ENCODE data around the gene RXFP4.

The RXFP4 gene

DNA sequence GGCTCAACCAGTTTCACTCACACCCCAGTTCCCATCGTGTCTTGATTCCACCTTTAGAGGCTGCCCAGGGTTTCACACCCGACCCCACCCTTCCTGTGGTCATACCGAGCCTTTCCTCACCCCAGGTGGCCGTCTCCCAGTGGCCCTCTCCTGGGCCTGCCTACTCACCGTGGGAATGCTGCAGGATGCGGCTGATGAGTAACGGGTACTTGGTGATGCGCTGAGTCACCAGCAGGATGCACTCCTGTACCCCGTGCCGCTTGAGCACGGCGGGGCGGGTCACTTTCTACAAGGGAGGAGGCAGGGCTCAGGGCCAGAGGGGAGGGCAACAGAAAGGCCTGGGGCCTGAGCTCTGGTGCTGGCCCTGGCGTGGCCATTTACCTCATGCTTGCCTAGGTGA is 20.5 kb downstream of the RXFP4 start:
- no peak for DNase-seq

DNA sequence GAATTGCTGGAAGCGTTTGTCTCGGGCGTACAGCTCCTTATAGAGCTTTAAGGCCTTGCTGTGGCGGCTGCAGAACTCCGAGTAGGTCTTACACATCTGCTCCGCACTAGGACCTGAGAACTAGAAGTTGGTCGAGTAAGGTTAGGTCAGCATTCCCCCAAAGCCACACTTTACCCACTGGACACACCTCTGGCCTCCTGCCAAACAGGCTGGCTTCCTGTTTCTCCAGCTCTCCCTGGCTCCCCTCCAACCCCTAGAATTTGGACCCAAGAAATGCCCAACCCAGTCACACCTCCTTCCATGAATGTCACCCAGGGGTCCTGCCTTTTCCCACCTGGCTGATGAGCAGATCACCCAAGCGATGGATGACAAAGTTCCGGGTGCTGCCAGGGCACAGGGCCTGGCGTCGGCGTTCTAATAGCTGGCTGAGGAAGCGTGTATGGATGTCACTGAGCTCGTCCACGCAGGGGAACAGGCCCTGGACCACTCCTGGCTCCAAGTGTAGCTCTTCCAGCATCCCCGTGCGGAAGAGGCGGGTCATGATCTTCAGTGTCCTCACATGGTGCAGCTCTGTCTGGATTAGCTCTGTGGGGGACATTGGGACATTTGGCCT is 21.3 kb downstream of the RXFP4 start:
- no peak for DNase-seq

DNA sequence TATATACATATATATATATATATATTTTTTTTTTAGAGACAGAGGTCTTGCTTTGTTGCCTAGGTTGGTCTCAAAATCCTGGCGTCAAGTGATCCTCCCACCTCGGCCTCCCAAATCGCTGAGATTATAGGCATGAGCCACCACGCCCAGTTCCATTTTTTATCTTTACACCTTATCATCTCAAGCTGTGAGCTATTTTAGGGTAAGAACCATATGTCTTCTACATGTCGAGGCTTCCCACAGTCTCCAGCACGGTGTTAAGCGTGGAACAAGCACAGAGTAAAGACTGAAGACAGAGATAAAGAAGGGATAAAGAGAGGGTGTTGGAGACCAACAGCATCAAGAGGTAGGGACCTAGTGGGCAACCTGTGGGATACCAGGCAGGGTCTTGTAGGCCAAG is 22.8 kb downstream of the RXFP4 start:
- DNase-seq: no peak

DNA sequence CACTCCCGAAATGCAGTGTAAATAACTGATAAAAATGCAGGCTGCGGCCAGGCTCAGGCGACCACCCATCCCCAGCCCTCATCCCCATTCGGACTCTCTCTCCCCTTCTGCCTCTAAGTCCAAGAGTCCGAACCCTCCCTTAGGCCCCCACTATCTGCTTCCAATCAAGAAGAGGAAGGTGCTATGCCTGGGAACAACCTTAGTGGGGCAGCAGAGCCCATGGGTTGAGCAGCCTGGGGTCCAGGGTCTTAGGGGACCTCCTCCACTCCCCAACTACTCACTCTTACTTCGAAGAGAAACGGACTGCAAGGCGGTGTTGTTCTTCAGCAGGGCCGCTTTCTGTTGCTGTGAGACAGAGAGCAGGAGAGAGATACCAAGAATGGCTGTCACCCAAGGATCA is 24.7 kb downstream of the RXFP4 start:
- DNase-seq: peak in 1 of 2 experiments; percentile 19

DNA sequence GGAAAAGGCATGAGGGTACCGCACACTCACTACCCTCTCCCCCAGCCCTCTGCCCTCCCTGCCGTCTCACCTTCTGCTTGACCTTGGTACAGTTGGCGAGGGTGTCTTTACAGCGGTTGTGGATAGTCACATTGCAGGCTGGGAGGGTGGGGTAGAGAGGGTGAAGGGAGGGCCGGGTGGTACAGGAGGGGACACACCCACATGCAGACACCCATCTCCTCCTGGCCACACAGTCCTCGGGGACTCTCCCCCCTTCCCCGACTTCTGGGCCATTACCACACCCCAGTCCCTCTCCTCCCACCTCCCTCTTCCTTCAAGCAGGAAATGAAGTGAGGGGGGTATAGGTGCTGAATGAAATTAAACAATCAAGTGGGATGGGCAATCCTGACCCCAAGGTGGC is 25.3 kb downstream of the RXFP4 start:
- DNase-seq: no peak

DNA sequence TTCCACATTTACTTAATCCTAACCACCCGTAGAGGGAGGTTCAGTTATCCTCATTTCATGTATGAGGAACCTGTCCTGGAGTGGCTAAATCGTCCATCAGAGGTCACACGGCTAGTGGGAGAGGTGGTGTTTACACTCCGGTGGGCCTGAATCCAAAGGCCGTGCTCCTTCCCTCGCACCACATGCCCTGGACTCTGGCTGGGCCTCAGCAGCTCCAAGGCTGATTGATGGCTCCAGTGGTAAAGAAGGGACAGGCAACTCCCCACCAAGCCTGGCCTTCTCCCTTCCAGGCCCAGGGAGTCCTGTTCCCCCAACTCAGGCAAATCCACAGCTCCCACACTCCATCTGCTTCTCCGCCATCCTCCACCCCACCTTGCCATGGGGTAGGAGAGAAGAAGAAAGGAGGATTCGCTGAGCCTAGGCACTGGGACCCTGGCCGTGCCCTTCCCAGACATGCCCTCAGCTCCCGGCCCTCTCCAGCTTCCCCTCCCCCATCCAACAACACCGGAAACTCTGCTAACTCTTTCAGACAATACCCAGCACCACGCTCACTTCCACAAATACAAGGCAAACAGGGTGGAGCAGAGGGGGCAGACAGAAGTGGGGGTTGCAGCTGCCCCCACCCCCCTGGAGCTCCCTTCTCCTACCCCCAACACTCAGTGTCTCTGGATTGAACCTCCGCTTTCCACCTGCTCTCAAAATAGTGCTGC is 26.1 kb downstream of the RXFP4 start:
- DNase-seq: no peak

DNA sequence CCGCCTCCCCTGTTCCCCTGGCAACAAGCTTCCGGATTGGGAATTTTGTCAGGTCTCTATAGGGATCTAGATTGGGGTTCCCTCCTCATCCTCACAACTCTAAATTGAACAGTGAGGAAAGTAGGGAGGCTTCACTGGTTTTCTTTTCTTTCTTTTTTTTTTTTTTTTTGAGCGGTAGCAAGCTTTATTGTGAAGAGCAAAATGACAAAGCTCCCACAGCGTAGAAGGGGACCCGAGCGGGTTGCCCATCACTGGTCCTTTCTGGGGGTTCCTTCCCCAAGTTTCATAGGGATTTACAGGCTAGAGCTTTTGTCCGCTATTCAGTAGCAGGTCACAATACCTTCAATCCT is 26.6 kb downstream of the RXFP4 start:
- DNase-seq: no peak

DNA sequence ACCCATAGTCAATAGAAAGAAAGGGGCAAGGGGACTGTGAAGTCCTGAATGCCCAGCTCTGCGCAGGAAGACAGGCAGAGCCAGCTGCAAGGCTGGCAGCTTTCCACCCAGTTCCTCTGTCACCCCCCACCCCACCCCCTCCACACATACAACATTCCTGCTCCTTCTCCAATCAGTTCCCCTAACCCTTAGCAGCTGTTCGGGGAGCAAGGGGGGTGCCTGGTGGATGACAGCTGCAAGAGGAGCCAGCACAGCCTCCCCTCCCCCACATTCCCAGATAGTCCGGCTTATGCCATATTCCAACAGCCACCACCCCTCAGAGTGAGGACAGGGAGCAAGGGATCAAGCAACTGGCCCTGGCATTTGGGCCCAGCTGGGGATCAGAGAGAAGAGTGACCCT is 27.2 kb downstream of the RXFP4 start:
- peak; percentile 94 to 95 for DNase-seq

DNA sequence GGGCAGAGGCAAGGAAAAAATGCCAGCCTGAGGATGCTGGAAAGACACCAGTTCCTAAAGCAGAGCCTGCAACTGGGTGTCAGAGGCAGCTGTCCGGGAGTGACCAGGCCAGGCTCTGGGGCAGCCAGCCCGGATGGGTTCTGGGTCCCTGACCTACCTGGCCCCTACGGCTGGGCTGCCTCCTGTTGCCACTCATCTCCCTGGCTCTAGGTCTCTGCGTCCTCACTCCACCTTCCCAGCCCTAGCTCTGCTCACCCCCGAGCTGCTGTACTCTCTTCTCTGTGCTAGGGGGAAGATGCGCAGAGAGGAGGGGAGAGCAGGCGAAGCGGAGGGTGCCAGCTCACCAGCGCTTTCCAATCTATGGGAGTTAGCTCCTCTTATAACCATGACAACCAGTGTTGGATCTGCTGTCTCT is 27.9 kb downstream of the RXFP4 start:
- DNase-seq: peak in 1 of 2 experiments; percentile 26

DNA sequence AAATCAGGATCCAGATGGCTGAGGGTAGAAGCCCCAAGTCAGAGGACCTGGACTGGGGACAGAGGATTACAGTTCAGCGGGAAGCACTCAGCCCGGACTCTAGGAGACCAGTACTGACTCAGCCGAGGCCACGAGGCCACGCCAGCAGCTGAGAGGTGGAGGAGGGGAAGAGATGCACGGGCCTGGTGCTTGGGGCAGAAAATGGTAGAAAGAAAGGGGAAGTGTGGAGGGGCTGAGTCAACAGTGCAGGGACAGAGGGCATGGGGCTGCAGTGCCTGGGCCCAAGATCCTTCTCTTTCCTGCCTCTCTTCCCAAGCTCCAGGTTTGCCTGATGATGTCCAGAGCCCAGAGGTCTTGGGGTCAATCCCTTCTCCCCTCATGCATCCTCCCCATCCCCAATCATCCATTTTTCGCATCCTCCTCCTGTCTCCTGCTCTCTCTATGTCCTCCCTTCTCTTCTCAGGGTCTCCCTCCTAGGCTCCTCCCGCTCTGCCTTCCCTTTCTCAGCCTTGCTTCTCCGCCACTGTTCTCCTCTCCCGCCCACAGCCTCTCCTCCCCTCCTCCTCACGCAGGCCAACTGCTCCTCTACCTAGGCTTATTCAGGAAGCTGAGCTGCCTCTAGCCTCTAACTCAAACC is 29.2 kb downstream of the RXFP4 start:
- peak; percentile 59 to 71 for DNase-seq

DNA sequence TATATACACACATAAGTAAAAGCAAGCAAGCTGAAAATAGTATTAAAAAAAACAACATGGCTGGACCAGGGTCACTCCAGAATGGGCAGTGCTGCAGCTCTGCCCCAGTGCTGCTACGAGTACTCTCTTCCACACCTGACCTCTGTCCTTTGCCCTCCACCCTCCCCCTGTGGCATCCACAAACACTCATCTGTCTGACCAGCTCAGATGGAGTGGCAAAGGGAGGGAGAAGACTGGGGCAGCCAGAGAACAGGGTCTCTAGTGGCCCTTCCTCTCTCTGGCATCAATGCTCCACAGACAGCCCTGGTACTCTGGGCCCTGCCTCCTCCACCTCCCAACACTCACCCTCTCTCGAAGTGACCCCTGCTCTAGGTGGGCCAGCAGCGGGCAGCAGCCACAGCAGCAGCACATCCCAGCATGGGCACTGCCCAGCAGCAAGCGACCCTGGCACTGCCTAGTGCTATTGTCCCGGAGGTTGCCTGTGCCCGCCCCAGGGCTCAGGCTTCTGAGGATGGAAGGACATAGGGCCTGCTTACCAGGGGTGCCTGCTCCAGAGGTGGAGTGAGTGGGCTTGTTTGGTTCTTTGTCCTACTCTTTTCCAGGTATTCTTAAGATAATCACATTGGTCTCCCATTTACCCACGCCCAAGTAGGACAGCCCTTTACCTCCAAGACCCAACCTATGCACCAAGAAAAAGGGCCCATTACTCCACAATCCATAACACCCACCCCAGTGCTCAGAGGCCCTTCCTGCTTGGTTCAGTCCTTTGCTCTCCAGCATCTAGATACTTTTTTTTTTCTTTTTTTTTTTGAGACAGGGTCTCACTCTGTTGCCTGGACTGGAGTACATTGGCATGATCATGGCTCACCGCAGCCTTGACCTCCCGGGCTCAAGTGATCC is 30.7 kb downstream of the RXFP4 start:
- no peak for DNase-seq

DNA sequence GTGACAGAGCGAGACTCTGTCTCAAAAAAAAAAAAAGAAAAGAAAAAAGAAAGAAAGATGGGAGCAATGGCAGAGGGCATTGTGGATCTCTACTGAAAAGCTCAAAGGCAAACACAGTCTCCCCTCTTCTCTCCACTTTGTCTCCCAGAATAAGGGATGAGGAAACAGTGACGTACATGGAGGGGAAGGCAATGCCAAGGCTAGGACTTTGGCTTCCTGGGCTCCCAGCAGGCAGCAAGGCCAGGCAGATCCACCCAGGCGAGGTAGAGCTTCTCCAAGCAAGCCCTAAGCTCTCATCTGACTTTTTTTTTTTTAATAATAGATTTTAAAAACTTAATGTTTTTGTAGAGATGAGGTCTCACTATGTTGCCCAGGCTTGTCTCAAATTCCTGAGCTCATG is 32.3 kb downstream of the RXFP4 start:
- no peak for DNase-seq

DNA sequence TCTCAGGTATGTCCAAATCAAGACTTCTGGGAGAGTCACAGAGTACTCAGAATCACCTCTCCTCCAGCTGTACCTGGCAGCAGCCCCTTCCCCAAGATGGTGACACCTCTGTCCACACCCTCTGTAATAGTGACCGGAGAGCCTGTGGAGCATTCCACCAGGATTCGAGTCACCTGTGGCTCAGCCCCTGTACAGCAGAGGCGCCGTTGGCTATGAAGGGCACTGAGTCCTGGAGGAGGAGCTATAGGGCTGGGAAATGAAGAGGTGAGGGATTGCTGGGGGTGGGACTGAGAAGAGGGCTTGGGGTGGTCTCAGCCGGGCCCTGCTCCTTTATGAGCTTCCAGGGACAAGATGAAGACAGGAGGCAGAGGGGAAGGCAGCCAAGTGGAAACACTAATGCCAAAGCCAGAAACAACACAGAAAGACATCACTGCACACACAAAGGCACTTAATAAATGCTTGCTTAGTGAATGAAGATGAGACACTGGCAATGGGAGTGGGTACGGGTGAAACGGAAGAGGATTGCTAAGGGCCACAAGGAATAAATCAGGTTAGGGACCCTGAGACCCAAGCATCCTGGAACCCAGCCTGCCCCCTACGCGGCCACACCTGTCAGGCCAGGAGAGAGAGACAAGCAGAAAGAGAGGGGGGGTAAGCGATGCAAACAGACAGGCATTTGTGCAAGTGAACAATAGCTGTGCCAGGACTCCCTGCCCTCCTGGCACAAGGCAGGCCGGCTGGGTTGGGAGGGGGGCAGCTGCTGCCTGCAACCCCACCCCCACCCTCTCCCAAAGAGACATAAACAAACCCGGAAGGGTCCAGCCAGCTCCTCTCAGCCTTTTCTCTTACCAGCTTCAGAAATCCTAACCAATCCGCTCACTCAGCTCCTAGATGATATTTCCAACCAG is 33.0 kb downstream of the RXFP4 start:
- DNase-seq: peak; percentile 18 to 42

DNA sequence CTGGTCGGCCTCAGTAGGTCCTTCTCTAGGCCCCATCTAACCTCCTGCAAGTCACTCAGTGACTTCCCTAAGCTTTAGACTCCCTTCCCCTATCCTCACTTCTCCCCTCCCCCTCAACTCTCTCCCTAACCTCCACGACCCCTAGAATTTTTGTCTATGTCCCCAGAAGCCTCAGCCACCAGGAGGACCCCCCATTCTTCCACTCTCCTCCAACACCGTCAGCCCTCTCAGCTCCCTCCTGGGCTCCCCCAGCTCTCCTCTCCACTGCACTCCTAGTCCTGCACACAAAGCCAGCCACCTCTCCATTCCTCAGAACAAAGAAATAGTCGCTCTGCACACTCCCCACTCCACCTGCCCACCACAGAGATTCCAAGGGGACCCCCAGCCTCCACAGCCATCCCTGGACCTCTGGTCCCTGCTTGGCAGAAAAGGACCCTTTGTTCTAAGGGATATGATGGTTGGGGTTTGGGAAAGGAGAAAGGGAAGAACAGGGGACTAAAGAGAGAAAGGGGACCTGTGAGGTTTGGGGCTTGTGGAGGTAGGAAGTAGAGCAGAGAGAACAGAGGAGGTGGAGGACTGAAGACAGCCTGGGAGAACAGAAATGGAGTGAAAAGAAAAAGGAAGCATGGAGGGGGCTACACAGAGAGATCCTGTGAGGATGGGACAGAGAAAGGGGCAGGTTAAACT is 34.1 kb downstream of the RXFP4 start:
- DNase-seq: peak in 1 of 2 experiments; percentile 27

DNA sequence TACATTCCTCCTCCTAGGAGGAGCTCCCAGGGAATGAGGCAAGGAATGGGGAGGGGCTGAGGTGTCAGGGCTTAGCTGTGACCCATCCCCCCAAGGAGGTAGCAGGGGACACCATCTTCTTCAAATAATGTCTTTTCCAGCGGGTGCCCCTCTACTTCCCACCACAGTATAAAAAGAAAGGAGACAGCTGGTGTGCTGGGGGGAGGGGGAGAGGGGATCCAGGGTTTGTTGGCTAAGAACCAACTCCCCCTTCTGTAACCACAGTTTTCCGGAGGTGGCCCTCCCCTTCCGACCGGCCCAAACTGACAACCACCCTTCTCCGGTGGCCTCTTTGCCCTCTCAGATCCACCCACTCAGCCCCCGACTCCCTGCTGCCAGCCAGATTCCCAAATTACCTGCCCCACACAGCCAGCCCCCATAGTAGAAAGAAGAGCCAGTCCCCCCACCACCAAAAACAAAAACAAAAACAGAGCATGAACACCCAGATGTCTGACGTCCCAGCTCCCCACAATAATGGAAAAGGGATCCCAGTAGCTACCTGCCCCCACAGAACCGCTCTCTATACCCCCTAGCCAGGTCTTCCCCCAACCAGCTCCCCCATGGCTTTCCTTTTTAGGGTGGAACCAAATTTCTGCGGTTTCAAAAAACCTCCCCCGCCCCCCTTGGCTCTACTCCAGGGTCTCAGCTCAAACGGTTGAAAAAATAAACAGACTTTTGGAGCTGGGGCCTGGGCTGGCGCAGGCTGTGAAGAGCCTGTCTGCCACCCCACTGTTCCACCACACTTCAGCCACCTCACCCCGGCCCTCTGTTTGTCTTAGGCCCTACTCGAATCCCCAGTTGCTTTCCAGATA is 34.8 kb downstream of the RXFP4 start:
- DNase-seq: peak; percentile 77 to 90

DNA sequence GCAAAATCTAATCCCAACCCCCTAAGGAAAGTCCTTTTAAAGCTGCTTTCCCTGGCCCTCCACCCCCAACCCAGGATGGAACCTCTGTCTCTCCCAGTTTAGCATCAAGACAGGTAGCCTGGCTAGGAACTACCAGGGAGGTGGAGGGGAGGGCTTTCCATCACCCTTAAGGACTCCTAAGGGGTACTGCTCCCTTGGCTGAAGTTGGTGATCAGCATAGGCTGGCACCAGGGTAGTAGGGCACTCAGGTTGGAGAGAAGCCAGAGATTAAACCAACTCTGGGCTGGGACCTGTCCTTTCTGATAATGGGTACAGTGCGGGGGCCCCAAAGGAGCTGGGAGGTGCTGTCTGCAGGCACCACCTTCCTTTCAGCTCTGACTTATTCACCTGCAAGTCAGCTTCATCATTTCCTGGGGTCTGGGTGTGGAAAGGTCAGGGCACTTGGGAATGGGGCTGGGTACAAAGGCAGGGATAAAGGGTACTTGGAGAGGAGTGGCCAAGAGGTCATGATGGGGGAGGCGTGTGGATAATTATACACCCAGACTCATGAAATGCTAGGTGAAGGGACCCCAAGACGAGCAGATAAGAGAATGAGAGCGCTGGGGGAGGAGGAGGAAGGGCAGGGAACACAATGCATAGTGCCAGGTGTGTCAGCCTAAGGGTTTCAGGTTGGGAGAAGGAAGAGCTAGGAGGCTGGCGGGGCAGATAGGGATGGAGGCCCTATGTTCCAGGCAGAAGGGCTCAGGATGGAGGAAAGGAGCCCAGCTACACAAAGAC is 35.7 kb downstream of the RXFP4 start:
- no peak for DNase-seq

DNA sequence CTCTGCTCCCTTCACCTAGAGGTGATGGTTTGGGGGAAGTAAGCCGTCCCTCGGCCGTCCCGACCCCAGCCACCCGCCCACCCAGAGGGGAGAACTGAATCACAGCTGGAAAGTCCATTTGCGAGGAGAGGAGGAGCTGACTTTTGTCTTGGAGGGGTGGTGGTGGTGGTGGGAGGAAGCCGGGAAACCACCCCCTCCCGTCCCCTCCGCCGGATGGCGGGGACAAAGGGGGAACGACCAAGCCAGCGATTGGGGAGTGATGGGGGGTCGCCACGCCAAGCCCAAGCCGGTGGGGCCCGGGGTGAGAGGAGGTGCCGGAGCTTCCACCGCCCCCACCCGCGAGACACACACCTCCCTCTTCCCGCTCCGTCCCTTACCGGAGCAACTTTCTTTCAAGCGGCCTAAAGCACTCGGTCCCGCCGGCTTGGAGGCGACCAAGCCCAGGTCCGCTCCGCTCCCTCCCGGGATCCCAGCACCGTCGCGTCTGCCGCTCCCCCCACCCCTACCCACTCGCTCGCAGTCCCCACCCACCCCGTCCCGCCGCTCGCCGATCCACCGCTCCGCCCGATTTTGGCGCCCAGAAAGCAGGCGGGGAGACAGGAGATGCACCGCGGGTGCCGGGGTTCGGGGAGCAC is 36.4 kb downstream of the RXFP4 start:
- DNase-seq: peak in 1 of 2 experiments; percentile 13

DNA sequence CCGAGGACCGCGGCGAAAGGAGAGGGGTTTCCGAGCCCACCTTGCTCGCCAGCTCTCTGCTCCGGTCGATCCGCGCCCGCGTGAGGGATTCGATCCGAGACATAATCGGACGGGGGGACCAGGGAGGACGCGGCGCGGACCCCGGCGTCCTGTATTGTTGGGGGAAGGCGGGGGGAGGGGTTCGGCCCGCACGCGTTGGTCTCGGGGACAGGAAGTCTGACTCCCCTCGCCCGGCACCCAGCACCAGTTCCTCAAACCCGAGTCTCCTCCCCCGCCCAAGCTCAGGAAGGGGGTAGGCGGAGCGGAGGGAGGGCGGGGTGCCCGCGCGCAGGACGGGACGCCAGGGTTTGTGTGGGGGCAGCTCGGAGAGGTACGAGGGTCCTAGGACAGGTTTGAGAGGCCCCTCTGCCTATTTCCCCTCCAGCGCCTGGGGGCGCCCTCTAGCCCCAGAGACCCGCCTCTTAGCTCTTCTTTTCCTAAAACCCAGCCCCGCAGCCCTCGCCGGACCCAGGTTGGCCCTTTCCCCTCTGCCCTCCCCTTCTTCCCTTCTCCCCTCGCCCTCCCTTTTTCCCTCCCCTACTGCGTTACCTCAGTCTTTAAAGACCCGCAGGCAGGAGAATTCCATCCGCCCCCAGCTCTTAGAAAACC is 37.0 kb downstream of the RXFP4 start, which contains the start of gene ARHGEF2:
TSS of gene ARHGEF2 (minus strand) at position 223 of the 648 bp plus-strand sequence. CDS start at position 103, 120 bp downstream.
- peak in 1 of 2 experiments; percentile 56 for DNase-seq
